NCI-H1436 (cell line): Measurements from ENCODE around the gene GRK4.
"Not testable (repeated sequence)": the region's sequence is repeated elsewhere in the genome, so short reads cannot be mapped to it uniquely, and the experiment has no call there.

Experiments used
- DNase-seq: peaks from one replicate; lab custom pipeline; 2025; lab: John Stamatoyannopoulos, UW

The GRK4 gene

GRCh38 chr4:2941138-2942036 lies 22.0 kb upstream of the GRK4 start:
- no peak for DNase-seq

GRCh38 chr4:2942037-2942531 lies 21.3 kb upstream of the GRK4 start:
- DNase-seq, result no peak

- no peak for DNase-seq
These were observed 20.6 kb upstream of the GRK4 start for GRCh38 chr4:2942532-2943363.

DNA sequence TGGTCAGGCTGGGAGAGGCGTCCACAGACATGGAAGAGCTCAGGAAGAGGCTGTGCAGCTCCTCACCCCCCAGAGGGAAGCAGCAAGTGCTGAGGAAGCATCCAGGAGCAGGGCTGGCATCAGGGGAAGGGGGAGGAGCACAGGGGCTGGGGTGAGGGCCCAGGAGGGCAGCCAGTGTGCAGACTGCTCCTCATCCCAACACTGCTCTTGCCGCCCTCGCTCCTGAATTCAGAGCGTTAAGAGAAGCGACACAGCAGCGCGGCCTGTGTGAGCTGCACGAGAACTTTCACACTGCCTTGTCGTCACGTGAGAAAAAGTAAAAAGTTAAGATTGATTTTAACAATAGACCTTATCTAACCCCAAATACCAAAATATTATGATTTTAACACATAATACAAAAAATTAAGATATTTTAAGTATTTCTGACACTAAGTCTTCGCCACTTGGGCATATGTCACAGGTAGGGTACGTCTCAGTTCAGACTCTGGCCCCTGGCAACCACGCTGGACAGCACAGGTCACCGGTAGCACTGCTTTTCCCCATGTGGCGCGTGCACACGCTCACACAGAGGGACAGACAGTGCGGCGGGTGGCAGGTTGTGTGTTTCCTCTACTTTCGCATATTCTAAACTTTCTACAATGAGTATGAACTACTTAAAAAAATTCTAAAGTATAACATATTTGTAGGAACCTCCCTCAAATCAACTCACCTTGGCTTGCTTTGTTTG lies 19.8 kb upstream of the GRK4 start:
- no peak for DNase-seq

DNA sequence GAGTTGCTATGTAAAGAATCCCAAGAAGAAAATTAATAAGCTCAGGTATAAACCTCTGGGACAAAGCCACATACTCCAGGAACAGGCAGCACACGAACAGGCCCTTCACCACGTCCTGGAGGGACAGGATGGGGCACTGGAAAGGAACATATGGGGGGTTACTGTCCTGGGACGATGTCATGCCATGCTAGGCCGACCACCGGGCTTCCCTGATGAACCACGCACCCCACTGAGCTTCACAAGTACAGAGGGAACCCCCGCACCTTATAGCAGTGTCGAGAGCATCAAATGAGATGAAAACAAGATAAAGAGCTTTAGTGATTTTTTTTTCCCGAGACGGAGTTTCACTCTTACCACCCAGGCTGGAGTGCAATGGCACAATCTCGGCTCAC lies 19.3 kb upstream of the GRK4 start:
- DNase-seq, result no peak

DNA sequence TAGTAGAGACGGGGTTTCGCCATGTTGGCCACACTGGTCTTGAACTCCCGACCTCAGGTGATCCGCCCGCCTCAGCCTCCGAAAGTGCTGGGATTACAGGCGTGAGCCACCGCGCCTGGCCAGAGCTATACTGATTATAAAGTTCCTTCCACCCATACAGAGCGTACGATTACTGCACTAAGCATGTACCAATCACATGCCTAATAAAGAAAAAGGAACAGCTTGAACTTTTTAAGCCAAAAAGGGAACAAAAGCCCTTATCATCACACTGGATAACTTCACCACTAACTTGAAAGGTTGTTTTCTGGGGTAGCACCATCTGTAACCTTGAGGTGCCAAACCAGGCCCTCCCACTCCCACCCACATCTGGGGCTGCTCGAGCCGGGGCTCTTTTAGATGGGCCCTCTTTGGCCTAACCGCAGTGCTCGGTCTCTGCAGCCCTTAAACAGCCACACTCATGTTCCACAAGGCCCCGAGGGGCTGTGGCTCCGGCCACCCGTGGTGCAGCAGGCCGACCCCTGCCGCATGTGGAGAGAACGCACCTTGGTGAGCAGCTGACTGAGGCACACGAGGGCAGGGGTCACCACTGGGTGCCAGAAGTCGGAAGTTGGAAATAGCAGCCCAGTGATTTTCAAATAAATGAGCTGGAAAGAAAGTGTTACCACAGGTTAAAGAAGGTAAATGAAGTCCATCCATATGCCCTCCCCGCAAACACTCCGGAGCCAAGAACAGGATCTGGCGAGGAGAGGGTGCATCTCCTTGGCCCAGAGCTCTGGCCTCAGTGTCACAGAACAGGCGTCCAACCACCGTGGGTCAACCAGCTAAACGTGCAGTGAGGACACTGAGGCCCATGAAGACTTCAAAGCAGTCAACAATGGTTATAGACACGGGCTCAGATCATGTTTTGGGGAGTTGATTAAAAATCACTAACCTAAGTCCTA lies 18.5 kb upstream of the GRK4 start:
- no peak for DNase-seq

- DNase-seq, result not testable (repeated sequence)
These were observed 17.5 kb upstream of the GRK4 start for GRCh38 chr4:2945619-2946604.

DNA sequence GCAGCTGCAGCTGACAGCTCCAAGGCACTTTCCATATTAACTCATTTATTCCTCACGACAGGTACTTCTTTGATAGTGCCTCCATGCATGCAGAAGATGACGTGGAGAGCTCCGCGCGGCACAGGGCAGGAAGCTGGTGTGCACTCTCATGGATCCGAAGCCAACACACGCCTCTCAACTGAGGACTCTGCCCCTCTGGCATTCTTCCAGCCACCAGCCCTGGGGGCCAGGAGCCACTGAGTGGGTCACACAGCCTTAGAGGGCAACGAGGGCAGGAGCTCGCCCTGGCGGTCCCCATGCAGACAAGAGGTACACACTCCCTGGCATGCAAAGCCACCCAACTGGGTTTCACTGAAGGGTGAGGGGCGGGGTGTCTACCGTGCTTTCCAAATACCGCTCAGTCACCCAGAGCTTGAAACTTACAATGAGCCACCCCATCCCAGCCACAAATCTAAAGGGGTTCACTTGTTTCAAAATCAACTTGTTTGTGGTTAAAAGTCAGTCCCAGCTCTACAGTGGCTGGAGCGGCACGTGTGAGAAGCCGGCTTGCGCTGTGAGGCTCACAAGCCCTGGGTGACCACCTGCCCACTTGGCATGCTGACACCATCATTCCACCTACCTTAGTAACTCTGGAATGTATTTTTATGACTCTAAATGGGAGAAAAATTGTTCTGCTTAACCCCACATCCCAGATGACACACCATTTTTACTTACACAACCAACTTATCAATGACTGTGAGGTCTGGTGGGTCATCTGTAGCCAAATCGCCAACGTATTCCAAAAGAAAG lies 16.4 kb upstream of the GRK4 start:
- no peak for DNase-seq

GRCh38 chr4:2947926-2948325 lies 15.4 kb upstream of the GRK4 start:
- DNase-seq, result no peak

DNA sequence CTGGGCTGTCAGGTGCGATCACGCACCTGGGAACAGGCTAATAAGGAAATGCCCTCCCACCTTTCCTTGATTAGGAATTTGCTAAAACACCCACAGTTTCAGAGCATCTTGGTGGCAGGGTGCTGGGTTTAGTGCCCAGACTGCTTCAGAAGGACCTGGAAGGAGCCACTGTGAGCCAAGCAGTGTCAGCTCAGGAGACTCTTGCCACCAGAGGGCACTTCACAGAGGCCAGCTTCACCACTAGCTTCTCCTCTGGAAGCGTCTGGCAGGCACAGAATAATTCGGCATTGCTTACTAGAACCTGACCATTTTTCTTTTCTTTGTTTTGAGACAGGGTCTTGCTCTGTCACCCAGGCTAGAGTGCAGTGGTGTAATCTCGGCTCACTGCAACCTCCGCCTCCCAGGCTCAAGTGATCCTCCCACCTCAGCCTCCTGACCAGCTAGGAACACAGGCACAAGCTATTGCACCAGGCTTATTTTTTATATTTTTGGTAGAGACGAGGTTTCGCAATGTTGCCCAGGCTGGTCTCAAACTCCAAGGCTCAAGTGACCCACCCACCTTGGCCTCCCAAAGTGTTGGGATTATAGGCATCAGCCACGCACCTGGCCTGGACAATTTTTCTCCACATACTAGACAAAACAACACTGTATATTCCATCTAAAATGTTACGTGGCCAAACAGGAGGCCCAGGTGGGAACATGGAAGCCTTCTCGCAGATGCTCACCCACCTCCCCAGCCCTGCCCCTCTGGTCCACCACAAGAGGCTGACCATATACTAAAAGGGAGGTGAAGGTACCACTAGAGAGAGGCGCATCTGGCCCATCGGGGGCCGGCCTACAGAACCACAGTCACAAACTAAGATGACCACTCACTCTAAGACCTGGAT lies 14.2 kb upstream of the GRK4 start:
- DNase-seq, result no peak

DNA sequence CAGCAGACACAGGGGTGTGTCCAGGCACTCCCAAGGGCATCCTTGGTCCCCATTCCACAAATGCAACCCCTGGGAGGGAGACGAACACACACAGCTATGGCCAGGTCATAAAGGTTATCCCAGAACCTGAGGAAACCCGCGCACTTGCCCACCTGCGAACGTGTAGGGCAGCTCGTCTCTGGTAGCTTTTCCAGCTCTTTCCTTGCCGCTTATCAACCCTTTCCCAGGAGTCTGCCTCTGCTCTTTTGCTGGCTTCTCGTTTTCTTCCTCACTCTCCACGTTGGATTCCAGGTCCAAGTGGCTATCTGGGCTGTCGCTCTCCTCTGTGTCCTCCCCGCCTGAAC lies 13.6 kb upstream of the GRK4 start:
- DNase-seq, result no peak

GRCh38 chr4:2950221-2950989 lies 13.0 kb upstream of the GRK4 start:
- DNase-seq, result no peak

- DNase-seq, result no peak
These were observed 9.9 kb upstream of the GRK4 start for GRCh38 chr4:2953496-2953895.

- no peak for DNase-seq
These were observed 8.8 kb upstream of the GRK4 start for GRCh38 chr4:2954358-2955185.

DNA sequence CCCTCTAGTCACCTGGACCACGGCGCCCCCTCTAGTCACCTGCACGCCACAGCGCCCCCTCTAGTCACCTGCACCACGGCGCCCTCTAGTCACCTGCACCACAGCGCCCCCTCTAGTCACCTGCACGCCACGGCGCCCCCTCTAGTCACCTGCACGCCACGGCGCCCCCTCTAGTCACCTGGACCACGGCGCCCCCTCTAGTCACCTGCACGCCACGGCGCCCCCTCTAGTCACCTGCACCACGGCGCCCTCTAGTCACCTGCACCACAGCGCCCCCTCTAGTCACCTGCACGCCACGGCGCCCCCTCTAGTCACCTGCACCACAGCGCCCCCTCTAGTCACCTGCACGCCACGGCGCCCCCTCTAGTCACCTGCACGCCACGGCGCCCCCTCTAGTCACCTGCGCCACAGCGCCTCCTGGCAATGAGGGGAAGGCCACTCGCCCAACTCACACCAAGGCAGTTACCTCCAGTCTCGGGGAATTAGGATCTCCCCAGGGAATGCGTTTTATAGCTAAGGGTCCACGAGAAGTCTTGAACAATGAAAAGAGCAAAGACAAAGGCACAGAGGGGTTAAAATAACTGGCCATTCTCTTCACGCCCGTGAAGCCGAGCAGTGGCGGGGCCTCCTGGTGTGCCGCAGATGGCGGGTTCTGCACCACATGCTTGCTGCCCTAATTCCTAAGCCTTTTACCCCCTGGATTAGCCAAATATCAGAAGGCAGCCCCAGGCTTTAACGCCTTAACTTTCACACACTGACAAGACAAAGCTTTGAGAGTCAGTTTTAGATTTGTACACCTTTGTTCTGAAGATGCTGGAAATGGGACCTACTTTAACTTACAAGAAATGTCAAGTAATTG lies 8.0 kb upstream of the GRK4 start:
- DNase-seq, result not testable (repeated sequence)

- DNase-seq, result no peak
These were observed 4.9 kb upstream of the GRK4 start for GRCh38 chr4:2958446-2958845.
